Subcutaneous abdominal adipose tissue (tissue), 5 donors: ENCODE measurements around the gene GANC.

Source experiments
- H3K27ac ChIP-seq: one replicate; pipeline ENCODE4 v1.7.0; 2013; ENCODE audit warnings: low read depth, mild to moderate bottlenecking, inconsistent platforms, low read length, moderate library complexity
- H3K27me3 ChIP-seq, 5 donors: one replicate each; pipeline ENCODE4 v1.7.0; 2013; ENCODE audit warnings: low read length in 5 of 5, inconsistent platforms in 1 of 5; ENCODE audit not compliant: control insufficient read depth in 5 of 5, insufficient read depth in 4 of 5
- H3K36me3 ChIP-seq, 5 donors: one replicate each; pipeline ENCODE4 v1.7.0; 2013; ENCODE audit warnings: low read length in 5 of 5; ENCODE audit not compliant: control insufficient read depth in 5 of 5, insufficient read depth in 5 of 5
- H3K4me1 ChIP-seq, 5 donors: one replicate each; pipeline ENCODE4 v1.7.0; 2013; ENCODE audit warnings: low read length in 5 of 5, mild to moderate bottlenecking in 3 of 5, moderate library complexity in 1 of 5; ENCODE audit not compliant: control insufficient read depth in 5 of 5, insufficient read depth in 5 of 5
- H3K4me3 ChIP-seq, 5 donors: one replicate each; pipeline ENCODE4 v1.7.0; 2013; ENCODE audit warnings: low read length in 5 of 5, low read depth in 1 of 5
- H3K9ac ChIP-seq, 5 donors: one replicate each; pipeline ENCODE4 v1.7.0; 2013; ENCODE audit warnings: low read length in 5 of 5, mild to moderate bottlenecking in 4 of 5, moderate library complexity in 3 of 5
- H3K9me3 ChIP-seq, 5 donors: one replicate each; pipeline ENCODE4 v1.7.0; 2013; ENCODE audit warnings: low read length in 5 of 5; ENCODE audit not compliant: control insufficient read depth in 5 of 5
- donor health status: healthy.
- donor health status: healthy.
- donor health status: healthy.
- donor health status: healthy.
- donor health status: healthy.

Gene GANC

DNA sequence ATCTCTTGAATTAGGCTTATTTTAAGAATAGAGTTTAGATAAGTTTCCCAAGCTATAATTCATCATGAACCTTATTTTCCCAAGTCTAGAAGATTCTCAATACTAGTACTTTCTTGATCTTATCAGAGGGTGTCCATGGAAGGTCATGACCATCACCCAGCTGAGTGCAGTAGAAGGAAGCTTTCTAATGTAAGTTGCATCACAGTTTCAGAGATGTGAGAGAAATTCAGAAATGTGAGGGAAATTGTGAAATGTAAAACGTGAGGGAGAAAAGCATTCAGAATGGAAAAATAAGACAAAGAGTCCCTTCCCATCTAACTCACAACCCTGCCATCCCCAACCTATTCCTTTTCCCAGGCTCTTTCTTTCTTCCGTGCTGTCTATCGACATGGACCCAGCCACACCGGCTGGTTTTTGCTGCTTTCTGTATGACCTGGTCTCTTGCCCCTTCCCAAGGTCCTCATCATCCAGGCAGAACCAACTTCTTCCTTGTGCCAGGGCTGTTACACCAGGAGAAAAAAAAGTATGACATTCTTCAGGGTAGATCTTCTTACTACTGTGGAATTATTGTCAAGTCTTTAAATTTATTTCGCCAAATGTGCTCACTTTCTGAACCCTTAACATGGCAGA, 93.0 kb downstream of the GANC start:
- peaks cover 0 to 8% (median 0%) of the 10 kb centered on the region in 5 donors for H3K36me3 ChIP-seq
- H3K9ac ChIP-seq: no peak overlapping the region
- no peak overlapping the region for H3K4me3 ChIP-seq
- H3K27me3 ChIP-seq: no peaks in the 10 kb centered on the region
- H3K9me3 ChIP-seq: no peaks in the 10 kb centered on the region
- H3K27ac ChIP-seq: no peak overlapping the region
- H3K4me1 ChIP-seq: peaks cover 0 to 3% (median 0%) of the 10 kb centered on the region in 5 donors

DNA sequence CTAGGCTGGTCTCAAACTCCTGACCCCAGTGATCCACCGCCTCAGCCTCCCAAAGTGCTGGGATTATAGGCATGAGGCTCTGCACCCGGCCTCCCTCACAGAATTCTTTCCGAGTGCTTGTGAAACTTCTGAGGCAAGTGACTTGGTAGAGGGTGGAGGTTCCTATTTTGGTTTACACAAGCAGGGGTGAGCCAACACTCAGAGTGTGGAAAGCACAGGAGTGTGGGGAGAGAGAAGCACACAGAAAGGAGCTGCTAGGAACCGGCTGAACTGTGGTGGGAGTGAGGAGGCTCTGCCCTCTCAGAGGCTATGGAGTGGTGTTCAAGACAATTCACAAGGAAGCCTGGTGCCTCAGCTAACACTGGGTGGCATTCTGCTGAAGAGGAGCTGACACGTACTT, 94.0 kb downstream of the GANC start:
- Histone ChIP-seq H3K27me3 (no peaks in the 10 kb centered on the region), H3K9me3 (no peaks in the 10 kb centered on the region), H3K36me3 (peaks cover 0 to 5% (median 0%) of the 10 kb centered on the region in 5 donors), H3K4me3 (no peak overlapping the region), H3K27ac (no peak overlapping the region), H3K9ac (no peak overlapping the region), H3K4me1 (peaks cover 0 to 3% (median 0%) of the 10 kb centered on the region in 5 donors)

- H3K4me1 ChIP-seq: peaks cover 0 to 3% (median 0%) of the 10 kb centered on the region in 5 donors
- no peak overlapping the region for H3K27ac ChIP-seq
- H3K36me3 ChIP-seq: peaks cover 0 to 3% (median 0%) of the 10 kb centered on the region in 5 donors
- H3K27me3 ChIP-seq: no peaks in the 10 kb centered on the region
- no peak overlapping the region for H3K9ac ChIP-seq
- H3K9me3 ChIP-seq: no peaks in the 10 kb centered on the region
- no peak overlapping the region for H3K4me3 ChIP-seq
Measured at GRCh38 chr15:42368096-42368495, 95.1 kb downstream of the GANC start.

DNA sequence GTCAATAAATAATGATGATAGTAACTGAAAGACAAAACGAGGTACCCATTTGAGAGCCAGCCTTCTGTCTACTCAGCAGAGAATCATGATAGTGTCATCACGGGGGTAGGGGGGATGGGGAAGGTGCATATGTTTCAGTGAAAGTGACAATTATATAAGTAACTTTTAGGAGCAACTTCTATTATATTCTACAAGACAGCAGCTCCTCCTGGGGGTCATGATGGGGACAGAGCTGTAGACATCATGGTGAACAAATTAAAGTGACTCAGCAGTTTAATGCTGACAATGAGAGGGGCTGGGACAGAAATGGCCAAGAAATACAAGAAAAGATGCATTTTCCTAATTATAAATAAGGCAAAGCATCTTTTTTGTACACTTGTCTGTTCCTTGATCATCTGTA, 98.1 kb downstream of the GANC start:
- Histone ChIP-seq H3K27ac (no peak overlapping the region), H3K4me3 (no peak overlapping the region), H3K4me1 (peaks cover 0 to 3% (median 0%) of the 10 kb centered on the region in 5 donors), H3K36me3 (no peaks in the 10 kb centered on the region), H3K9me3 (no peaks in the 10 kb centered on the region), H3K27me3 (no peaks in the 10 kb centered on the region), H3K9ac (no peak overlapping the region)

- Histone ChIP-seq H3K36me3 (no peaks in the 10 kb centered on the region), H3K27ac (no peak overlapping the region), H3K4me3 (no peak overlapping the region), H3K4me1 (peaks cover 0 to 3% (median 0%) of the 10 kb centered on the region in 5 donors), H3K9me3 (no peaks in the 10 kb centered on the region), H3K9ac (no peak overlapping the region), H3K27me3 (no peaks in the 10 kb centered on the region)
Measured at GRCh38 chr15:42373274-42373673, 100.3 kb downstream of the GANC start.

GRCh38 chr15:42373936-42374335, 100.9 kb downstream of the GANC start:
- Histone ChIP-seq H3K27me3 (no peaks in the 10 kb centered on the region), H3K9me3 (no peaks in the 10 kb centered on the region), H3K4me3 (no peak overlapping the region), H3K4me1 (peaks cover 0 to 3% (median 0%) of the 10 kb centered on the region in 5 donors), H3K9ac (no peak overlapping the region), H3K27ac (no peak overlapping the region), H3K36me3 (no peaks in the 10 kb centered on the region)

GRCh38 chr15:42374810-42375209, 101.8 kb downstream of the GANC start:
- H3K9ac ChIP-seq: no peak overlapping the region
- no peaks in the 10 kb centered on the region for H3K36me3 ChIP-seq
- H3K4me1 ChIP-seq: peaks cover 0 to 3% (median 0%) of the 10 kb centered on the region in 5 donors
- H3K4me3 ChIP-seq: no peak overlapping the region
- H3K27me3 ChIP-seq: no peaks in the 10 kb centered on the region
- H3K27ac ChIP-seq: no peak overlapping the region
- H3K9me3 ChIP-seq: no peaks in the 10 kb centered on the region

DNA sequence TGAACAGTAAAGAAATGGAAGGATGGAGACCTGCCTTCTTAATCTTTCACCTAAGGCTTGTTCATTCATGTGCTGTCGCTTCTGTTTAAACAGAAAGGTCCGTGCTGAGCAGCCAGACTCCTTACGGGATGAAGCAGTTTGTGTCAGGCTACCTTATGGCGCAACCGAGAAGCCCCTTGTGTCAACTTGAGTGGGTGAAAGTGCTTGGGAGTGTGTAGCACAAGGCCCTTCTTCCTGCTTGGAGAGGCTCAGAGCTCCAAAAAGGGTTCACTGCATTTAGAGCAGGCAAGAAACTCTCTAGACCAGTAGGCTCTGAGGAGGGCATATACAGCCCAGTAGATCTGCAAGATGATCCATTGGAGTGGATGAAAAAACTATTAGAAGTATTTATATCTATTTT, 102.3 kb downstream of the GANC start:
- H3K4me3 ChIP-seq: no peak overlapping the region
- H3K9me3 ChIP-seq: no peaks in the 10 kb centered on the region
- peaks cover 0 to 3% (median 0%) of the 10 kb centered on the region in 5 donors for H3K4me1 ChIP-seq
- no peak overlapping the region for H3K27ac ChIP-seq
- H3K27me3 ChIP-seq: no peaks in the 10 kb centered on the region
- no peaks in the 10 kb centered on the region for H3K36me3 ChIP-seq
- no peak overlapping the region for H3K9ac ChIP-seq

- no peaks in the 10 kb centered on the region for H3K36me3 ChIP-seq
- H3K9me3 ChIP-seq: no peaks in the 10 kb centered on the region
- H3K4me3 ChIP-seq: no peak overlapping the region
- no peaks in the 10 kb centered on the region for H3K27me3 ChIP-seq
- no peak overlapping the region for H3K9ac ChIP-seq
- H3K4me1 ChIP-seq: peaks cover 0 to 3% (median 0%) of the 10 kb centered on the region in 5 donors
- H3K27ac ChIP-seq: no peak overlapping the region
Measured at GRCh38 chr15:42375941-42376340, 102.9 kb downstream of the GANC start.

DNA sequence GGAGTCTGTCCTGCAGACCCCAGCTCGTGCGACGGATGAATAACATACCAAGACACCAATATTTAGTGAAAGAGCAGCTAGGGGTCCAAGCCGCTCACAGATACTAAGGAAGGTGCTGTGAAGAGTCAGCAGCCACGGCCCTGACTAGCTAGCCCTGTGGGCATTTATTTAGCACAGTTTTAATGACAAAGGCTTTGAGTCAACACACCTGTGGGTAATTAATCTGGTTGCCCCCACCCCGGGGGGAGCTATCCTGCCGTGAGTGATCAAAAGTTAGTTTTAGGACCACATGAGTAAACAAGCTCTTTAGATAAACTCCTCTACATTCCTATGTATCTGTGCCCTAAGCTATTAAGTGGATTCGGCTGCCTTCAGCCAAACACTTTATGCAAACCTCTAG, 105.0 kb downstream of the GANC start:
- H3K9me3 ChIP-seq: no peaks in the 10 kb centered on the region
- no peak overlapping the region for H3K27ac ChIP-seq
- H3K4me3 ChIP-seq: no peak overlapping the region
- no peak overlapping the region for H3K9ac ChIP-seq
- no peaks in the 10 kb centered on the region for H3K27me3 ChIP-seq
- H3K4me1 ChIP-seq: peaks cover 0 to 3% (median 0%) of the 10 kb centered on the region in 5 donors
- H3K36me3 ChIP-seq: no peaks in the 10 kb centered on the region
